ENCODE measurements around the gene OR9Q1. TPM values are rescaled to one million over a fixed set of nuclear protein-coding genes. Genes with fewer than 3 reads are reported as not detected.
"Not testable (repeated sequence)": the region's sequence is repeated elsewhere in the genome, so short reads cannot be mapped to it uniquely, and the experiment has no call there.

The OR9Q1 gene
- total and polyA plus RNA-seq, 4 experiments from 2014 or later: not detected

GRCh38 chr11:57980201-57980600, 43.5 kb upstream of the OR9Q1 start:
- Histone ChIP-seq H3K4me3 (ENCODE audit: low read length in 2 of 2) (no peak overlapping the region), H3K27ac (ENCODE audit: low read depth, low read length) (no peak overlapping the region), H3K27me3 (ENCODE audit: insufficient read depth, low read length) (no peaks in the 10 kb centered on the region), H3K4me1 (ENCODE audit: insufficient read depth, low read length) (no peaks in the 10 kb centered on the region), H3K9me3 (ENCODE audit: control insufficient read depth in 1 of 2, low read length in 2 of 2) (no peaks in the 10 kb centered on the region), H3K36me3 (ENCODE audit: insufficient read depth, low read length) (no peaks in the 10 kb centered on the region)
- ChIA-PET CTCF (ENCODE audit: partially characterized antibody) (interaction anchor here (0.7 kb wide), 1 partner anchor 165 kb away, joined by 3 read pairs; no protein-coding TSS in a partner anchor), POLR2A (ENCODE audit: partially characterized antibody) (no interaction called here)
- H3K4me1 Mint-ChIP-seq: no peaks in the 10 kb centered on the region
- peaks cover 0 to 2% (median 0%) of the 10 kb centered on the region in 8 donors for H3K9me3 Mint-ChIP-seq
- no peak overlapping the region for H3K4me3 Mint-ChIP-seq
- no peak overlapping the region for H3K27ac Mint-ChIP-seq
- DNase-seq: no peak
- intact Hi-C loops (cut with micrococcal nuclease): no loop called here
- H3K27me3 Mint-ChIP-seq: peaks cover 4 to 14% of the 10 kb centered on the region in 2 donors
- H3K36me3 Mint-ChIP-seq: no peaks in the 10 kb centered on the region

GRCh38 chr11:57981536-57981935, 42.1 kb upstream of the OR9Q1 start:
- Mint-ChIP-seq H3K9me3 (peaks cover 0 to 2% (median 0%) of the 10 kb centered on the region in 8 donors), H3K4me3 (no peak overlapping the region), H3K27ac (no peak overlapping the region), H3K36me3 (no peaks in the 10 kb centered on the region), H3K4me1 (no peaks in the 10 kb centered on the region), H3K27me3 (peaks cover 4 to 15% of the 10 kb centered on the region in 2 donors)
- ChIA-PET POLR2A (ENCODE audit: partially characterized antibody) (no interaction called here), CTCF (ENCODE audit: partially characterized antibody) (no interaction called here)
- H3K4me1 ChIP-seq (ENCODE audit: insufficient read depth, low read length): no peaks in the 10 kb centered on the region
- H3K9me3 ChIP-seq (ENCODE audit: control insufficient read depth in 1 of 2, low read length in 2 of 2): no peaks in the 10 kb centered on the region
- H3K36me3 ChIP-seq (ENCODE audit: insufficient read depth, low read length): no peaks in the 10 kb centered on the region
- no peak overlapping the region for H3K27ac ChIP-seq (ENCODE audit: low read depth, low read length)
- H3K4me3 ChIP-seq (ENCODE audit: low read length in 2 of 2): no peak overlapping the region
- no peak for DNase-seq
- intact Hi-C loops (cut with micrococcal nuclease): no loop called here
- no peaks in the 10 kb centered on the region for H3K27me3 ChIP-seq (ENCODE audit: insufficient read depth, low read length)

GRCh38 chr11:57982776-57983175, 40.9 kb upstream of the OR9Q1 start:
- Histone ChIP-seq H3K9me3 (ENCODE audit: control insufficient read depth in 1 of 2, low read length in 2 of 2) (no peaks in the 10 kb centered on the region), H3K4me3 (ENCODE audit: low read length in 2 of 2) (no peak overlapping the region), H3K4me1 (ENCODE audit: insufficient read depth, low read length) (no peaks in the 10 kb centered on the region), H3K36me3 (ENCODE audit: insufficient read depth, low read length) (no peaks in the 10 kb centered on the region), H3K27ac (ENCODE audit: low read depth, low read length) (no peak overlapping the region), H3K27me3 (ENCODE audit: insufficient read depth, low read length) (no peaks in the 10 kb centered on the region)
- ChIA-PET POLR2A (ENCODE audit: partially characterized antibody) (no interaction called here), CTCF (ENCODE audit: partially characterized antibody) (no interaction called here)
- Mint-ChIP-seq H3K27ac (no peak overlapping the region), H3K4me1 (no peaks in the 10 kb centered on the region), H3K36me3 (no peaks in the 10 kb centered on the region), H3K9me3 (peaks cover 0 to 9% (median under 1%) of the 10 kb centered on the region in 8 donors), H3K4me3 (no peak overlapping the region), H3K27me3 (peaks cover 4 to 16% of the 10 kb centered on the region in 2 donors)
- intact Hi-C loops (cut with micrococcal nuclease): no loop called here
- no peak for DNase-seq

- H3K36me3 ChIP-seq (ENCODE audit: insufficient read depth, low read length): no peaks in the 10 kb centered on the region
- no peak overlapping the region for H3K27ac Mint-ChIP-seq
- DNase-seq: no peak
- intact Hi-C loops (cut with micrococcal nuclease): no loop called here
- no peaks in the 10 kb centered on the region for H3K27me3 ChIP-seq (ENCODE audit: insufficient read depth, low read length)
- ChIA-PET POLR2A (ENCODE audit: partially characterized antibody) (no interaction called here), CTCF (ENCODE audit: partially characterized antibody) (no interaction called here)
- peaks cover 0 to 9% (median under 1%) of the 10 kb centered on the region in 8 donors for H3K9me3 Mint-ChIP-seq
- H3K36me3 Mint-ChIP-seq: no peaks in the 10 kb centered on the region
- H3K27ac ChIP-seq (ENCODE audit: low read depth, low read length): no peak overlapping the region
- H3K4me3 Mint-ChIP-seq: no peak overlapping the region
- no peak overlapping the region for H3K4me3 ChIP-seq (ENCODE audit: low read length in 2 of 2)
- no peaks in the 10 kb centered on the region for H3K4me1 Mint-ChIP-seq
- no peaks in the 10 kb centered on the region for H3K9me3 ChIP-seq (ENCODE audit: control insufficient read depth in 1 of 2, low read length in 2 of 2)
- no peaks in the 10 kb centered on the region for H3K4me1 ChIP-seq (ENCODE audit: insufficient read depth, low read length)
- peaks cover 4 to 16% of the 10 kb centered on the region in 2 donors for H3K27me3 Mint-ChIP-seq
Measured at GRCh38 chr11:57983191-57983590, 40.5 kb upstream of the OR9Q1 start.

- H3K27me3 Mint-ChIP-seq: peaks cover 10 to 15% of the 10 kb centered on the region in 2 donors
- H3K9me3 ChIP-seq (ENCODE audit: control insufficient read depth in 1 of 2, low read length in 2 of 2): not testable (repeated sequence)
Measured at GRCh38 chr11:57999523-57999922, 24.2 kb upstream of the OR9Q1 start.

GRCh38 chr11:58000021-58000420, 23.7 kb upstream of the OR9Q1 start:
- H3K27me3 ChIP-seq (ENCODE audit: insufficient read depth, low read length); H3K9me3 ChIP-seq (ENCODE audit: control insufficient read depth in 1 of 2, low read length in 2 of 2); H3K36me3 ChIP-seq (ENCODE audit: insufficient read depth, low read length); CTCF ChIA-PET (ENCODE audit: partially characterized antibody); H3K4me3 ChIP-seq (ENCODE audit: low read length in 2 of 2); H3K9me3 Mint-ChIP-seq; H3K4me1 Mint-ChIP-seq; H3K4me1 ChIP-seq (ENCODE audit: insufficient read depth, low read length); H3K27ac Mint-ChIP-seq; DNase-seq; H3K4me3 Mint-ChIP-seq; H3K27ac ChIP-seq (ENCODE audit: low read depth, low read length); POLR2A ChIA-PET (ENCODE audit: partially characterized antibody); H3K36me3 Mint-ChIP-seq; intact Hi-C loops (cut with micrococcal nuclease): not testable (repeated sequence)
- peaks cover 13 to 18% of the 10 kb centered on the region in 2 donors for H3K27me3 Mint-ChIP-seq

More at GRCh38 chr11:57999523-57999922, 24.2 kb upstream of the OR9Q1 start:
- H3K4me1 ChIP-seq (ENCODE audit: insufficient read depth, low read length); H3K36me3 Mint-ChIP-seq; H3K27ac Mint-ChIP-seq; H3K27ac ChIP-seq (ENCODE audit: low read depth, low read length); CTCF ChIA-PET (ENCODE audit: partially characterized antibody); H3K4me3 Mint-ChIP-seq; H3K36me3 ChIP-seq (ENCODE audit: insufficient read depth, low read length); intact Hi-C loops (cut with micrococcal nuclease); POLR2A ChIA-PET (ENCODE audit: partially characterized antibody); H3K27me3 ChIP-seq (ENCODE audit: insufficient read depth, low read length); H3K4me1 Mint-ChIP-seq; H3K4me3 ChIP-seq (ENCODE audit: low read length in 2 of 2); DNase-seq; H3K9me3 Mint-ChIP-seq: not testable (repeated sequence)

GRCh38 chr11:58000699-58001098, 23.0 kb upstream of the OR9Q1 start:
- H3K4me3 ChIP-seq (ENCODE audit: low read length in 2 of 2): no peak overlapping the region
- H3K36me3 ChIP-seq (ENCODE audit: insufficient read depth, low read length): no peaks in the 10 kb centered on the region
- Mint-ChIP-seq H3K4me3 (no peak overlapping the region), H3K27me3 (peaks cover 13 to 22% of the 10 kb centered on the region in 2 donors), H3K9me3 (peaks cover 0 to 2% (median 0%) of the 10 kb centered on the region in 8 donors), H3K27ac (no peak overlapping the region), H3K36me3 (no peaks in the 10 kb centered on the region), H3K4me1 (no peaks in the 10 kb centered on the region)
- ChIA-PET POLR2A (ENCODE audit: partially characterized antibody) (no interaction called here), CTCF (ENCODE audit: partially characterized antibody) (no interaction called here)
- no peaks in the 10 kb centered on the region for H3K9me3 ChIP-seq (ENCODE audit: control insufficient read depth in 1 of 2, low read length in 2 of 2)
- DNase-seq: no peak
- intact Hi-C loops (cut with micrococcal nuclease): no loop called here
- no peaks in the 10 kb centered on the region for H3K27me3 ChIP-seq (ENCODE audit: insufficient read depth, low read length)
- H3K27ac ChIP-seq (ENCODE audit: low read depth, low read length): no peak overlapping the region
- no peaks in the 10 kb centered on the region for H3K4me1 ChIP-seq (ENCODE audit: insufficient read depth, low read length)

- no peak for DNase-seq
- no peak overlapping the region for H3K27ac Mint-ChIP-seq
- no peaks in the 10 kb centered on the region for H3K4me1 Mint-ChIP-seq
- H3K9me3 ChIP-seq (ENCODE audit: control insufficient read depth in 1 of 2, low read length in 2 of 2): no peaks in the 10 kb centered on the region
- H3K27ac ChIP-seq (ENCODE audit: low read depth, low read length): no peak overlapping the region
- no peaks in the 10 kb centered on the region for H3K4me1 ChIP-seq (ENCODE audit: insufficient read depth, low read length)
- H3K9me3 Mint-ChIP-seq: peaks cover 0 to 2% (median 0%) of the 10 kb centered on the region in 8 donors
- CTCF ChIA-PET (ENCODE audit: partially characterized antibody): no interaction called here
- H3K27me3 Mint-ChIP-seq: peaks cover 13 to 22% of the 10 kb centered on the region in 2 donors
- no peak overlapping the region for H3K4me3 Mint-ChIP-seq
- H3K27me3 ChIP-seq (ENCODE audit: insufficient read depth, low read length): no peaks in the 10 kb centered on the region
- no peaks in the 10 kb centered on the region for H3K36me3 Mint-ChIP-seq
- POLR2A ChIA-PET (ENCODE audit: partially characterized antibody): no interaction called here
- H3K4me3 ChIP-seq (ENCODE audit: low read length in 2 of 2): no peak overlapping the region
- intact Hi-C loops (cut with micrococcal nuclease): no loop called here
- no peaks in the 10 kb centered on the region for H3K36me3 ChIP-seq (ENCODE audit: insufficient read depth, low read length)
Measured at GRCh38 chr11:58003036-58003435, 20.6 kb upstream of the OR9Q1 start.

All from CD4-positive, alpha-beta memory T cell (primary cell).